SK-N-SH (cell line): ENCODE data around the gene GAL. TPM values are rescaled to one million over a fixed set of nuclear protein-coding genes. Genes with fewer than 3 reads are reported as not detected.

Experiments used
- CTCF ChIA-PET: fragments of 300-600, 350-600 bp; formaldehyde crosslinking; extraction: SDS; loops from one replicate; lab custom pipeline; 2021; lab: Yijun Ruan, JAX
- POLR2A ChIA-PET: fragments of 350-600 bp; sonication (Branson Sonifier 250); formaldehyde crosslinking; extraction: SDS; loops from one replicate; lab custom pipeline; 2020; ENCODE audit warnings: antibody characterized with exemption, inconsistent platforms; lab: Yijun Ruan, JAX
- DNase-seq: peaks from one replicate; pipeline ENCODE4 v3.0.0; 2012
- H2AFZ ChIP-seq: fragments of 200-600 bp; sonication (generic); 2 replicates; pipeline ENCODE4 v1.8.1; 2016; ENCODE audit warnings: antibody characterized with exemption, mild to moderate bottlenecking, low read depth
- H3F3A ChIP-seq: fragments of 200-600 bp; sonication (generic); replicated peaks from 2 replicates; pipeline ENCODE3; 2016; ENCODE audit warnings: antibody characterized with exemption, mild to moderate bottlenecking; ENCODE audit not compliant: insufficient read depth
- H3K27ac ChIP-seq, 2 experiments: fragments of 200-500 bp in 1 of 2; fragments of 200-600 bp in 1 of 2; sonication (Bioruptor generic) in 1 of 2; sonication (generic), shearing (Covaris generic) in 1 of 2; 2 replicates each; pipeline versions ENCODE4 v1.5.1 to v1.6.1; 2014 to 2016; ENCODE audit warnings: low read depth in 2 of 2, inconsistent platforms in 1 of 2, low read length in 1 of 2, mild to moderate bottlenecking in 1 of 2, mixed read lengths in 1 of 2
- H3K27me3 ChIP-seq: fragments of 200-600 bp; sonication (generic), shearing (Covaris generic); 2 replicates; pipeline ENCODE4 v1.6.1; 2016; ENCODE audit warnings: mixed run types; ENCODE audit not compliant: insufficient read depth
- H3K36me3 ChIP-seq, 2 experiments: fragments of 200-500 bp in 1 of 2; fragments of 200-600 bp in 1 of 2; sonication (Bioruptor generic) in 1 of 2; sonication (generic) in 1 of 2; replicated peaks in 1 of 2; 2 replicates each; pipeline versions ENCODE3 to v1.5.1; 2014 to 2016; ENCODE audit warnings: low read length in 1 of 2, mild to moderate bottlenecking in 1 of 2; ENCODE audit not compliant: insufficient read depth in 2 of 2, control insufficient read depth in 1 of 2
- H3K4me1 ChIP-seq, 2 experiments: fragments of 200-500 bp in 1 of 2; fragments of 200-600 bp in 1 of 2; sonication (Bioruptor generic) in 1 of 2; sonication (generic), shearing (Covaris generic) in 1 of 2; 2 replicates each; pipeline versions ENCODE4 v1.5.1 to v1.6.1; 2014 to 2016; ENCODE audit warnings: low read depth in 1 of 2, low read length in 1 of 2, mixed run types in 1 of 2; ENCODE audit not compliant: insufficient read depth in 2 of 2, control insufficient read depth in 1 of 2
- H3K4me2 ChIP-seq: fragments of 200-600 bp; sonication (generic), shearing (Covaris generic); 2 replicates; pipeline ENCODE4 v1.6.1; 2017; ENCODE audit warnings: mixed run types
- H3K4me3 ChIP-seq, 2 experiments: fragments of 200-500 bp in 1 of 2; fragments of 200-600 bp in 1 of 2; sonication (Bioruptor generic) in 1 of 2; sonication (generic), shearing (Covaris generic) in 1 of 2; 2 replicates each; pipeline versions ENCODE4 v1.5.1 to v1.8.1; 2014 to 2016; ENCODE audit warnings: low read depth in 2 of 2, inconsistent platforms in 1 of 2, low read length in 1 of 2, mild to moderate bottlenecking in 1 of 2, mixed read lengths in 1 of 2, moderate library complexity in 1 of 2
- H3K79me2 ChIP-seq: fragments of 200-600 bp; sonication (generic); 2 replicates; pipeline ENCODE4 v1.8.1; 2017; ENCODE audit warnings: mild to moderate bottlenecking; ENCODE audit not compliant: insufficient read depth
- H3K9ac ChIP-seq: fragments of 200-600 bp; sonication (generic); 2 replicates; pipeline ENCODE4 v1.6.1; 2017; ENCODE audit warnings: mixed run types
- H3K9me2 ChIP-seq: fragments of 200-600 bp; sonication (generic); 2 replicates; pipeline ENCODE4 v1.6.1; 2017; ENCODE audit warnings: mixed run types
- H3K9me3 ChIP-seq: fragments of 200-600 bp; sonication (generic); 2 replicates; pipeline ENCODE4 v1.6.1; 2017; ENCODE audit warnings: mixed run types, mild to moderate bottlenecking, moderate library complexity
- H4K20me1 ChIP-seq: fragments of 200-600 bp; sonication (generic); 2 replicates; pipeline ENCODE4 v1.6.1; 2017; ENCODE audit warnings: mild to moderate bottlenecking, mixed run types; ENCODE audit not compliant: insufficient read depth
- EP300 ChIP-seq, 2 experiments: IDR thresholded peaks; 2 replicates each; pipeline versions ENCODE4 v1.4.0 to v1.6.1; 2012; ENCODE audit warnings: borderline replicate concordance in 1 of 2, low read depth in 1 of 2, low read length in 1 of 2
- FOXJ3 ChIP-seq: sonication (generic); formaldehyde crosslinking; IDR thresholded peaks from 2 replicates; pipeline ENCODE4 v1.5.1; 2020; ENCODE audit warnings: mild to moderate bottlenecking, missing genetic modification reagents
- FOXM1 ChIP-seq: IDR thresholded peaks from 2 replicates; pipeline ENCODE4 v1.4.0; 2012; ENCODE audit warnings: low read depth, mild to moderate bottlenecking
- GABPA ChIP-seq: IDR thresholded peaks from 2 replicates; pipeline ENCODE4 v1.4.0; 2012; ENCODE audit warnings: low read depth, mild to moderate bottlenecking
- NFIC ChIP-seq: IDR thresholded peaks from 2 replicates; pipeline ENCODE4 v1.4.0; 2012; ENCODE audit warnings: borderline replicate concordance
- NRF1 ChIP-seq: IDR thresholded peaks from 2 replicates; pipeline ENCODE4 v1.6.1; 2012; ENCODE audit warnings: low read depth, mild to moderate bottlenecking, low read length
- POLR2AphosphoS5 ChIP-seq: IDR thresholded peaks from 2 replicates; pipeline ENCODE4 v1.6.1; 2012; ENCODE audit warnings: low read depth, low read length
- RAD21 ChIP-seq: IDR thresholded peaks from 2 replicates; pipeline ENCODE4 v1.6.1; 2012; ENCODE audit warnings: mild to moderate bottlenecking, low read length
- RCOR1 ChIP-seq: fragments of 150-350 bp; IDR thresholded peaks from 2 replicates; pipeline ENCODE4 v1.6.1; 2017; ENCODE audit warnings: antibody characterized with exemption, low read length
- REST ChIP-seq: IDR thresholded peaks from 2 replicates; pipeline ENCODE4 v1.6.1; 2012; ENCODE audit warnings: mild to moderate bottlenecking, low read depth, low read length, moderate library complexity
- SIN3A ChIP-seq: IDR thresholded peaks from 2 replicates; pipeline ENCODE4 v1.6.1; 2012; ENCODE audit warnings: low read depth, mild to moderate bottlenecking, low read length, moderate library complexity, borderline replicate concordance
- SMC3 ChIP-seq: IDR thresholded peaks from 2 replicates; pipeline ENCODE4 v1.6.1; 2012; ENCODE audit warnings: low read depth, low read length, improper control_type of control experiment
- TEAD4 ChIP-seq: IDR thresholded peaks from 2 replicates; pipeline ENCODE4 v1.4.0; 2012; ENCODE audit warnings: mild to moderate bottlenecking, borderline replicate concordance; ENCODE audit not compliant: insufficient read depth
- USF1 ChIP-seq: IDR thresholded peaks from 2 replicates; pipeline ENCODE4 v1.4.0; 2012; ENCODE audit warnings: low read depth, borderline replicate concordance
- USF2 ChIP-seq: fragments of 150-350 bp; IDR thresholded peaks from 2 replicates; pipeline ENCODE4 v1.6.1; 2017; ENCODE audit warnings: antibody characterized with exemption, low read length, low read depth, borderline replicate concordance
- ZBTB33 ChIP-seq: IDR thresholded peaks from 2 replicates; pipeline ENCODE4 v1.4.0; 2012; ENCODE audit warnings: low read depth, borderline replicate concordance
- WGBS: methylation state at CpG from one replicate; pipeline ENCODE4 v1.1.6; 2017; ENCODE audit warnings: low lambda C conversion rate; 5-methylcytosine and 5-hydroxymethylcytosine counted together
- polyA plus RNA-seq, 3 experiments: library from polyadenylated mRNA; depleted of rRNA; stranded (reverse); fragments of >200 nt; gene quantifications; 2 replicates each; pipeline ENCODE4 v1.2.3, GENCODE V29; 2012

The GAL gene
- polyA plus RNA-seq, 1 of the 3 experiments (the other 2 are of a cell fraction) = 1.8 TPM

GRCh38 chr11:68707527-68707926, 23.2 kb downstream of the GAL start (continued):
- TF ChIP-seq ZBTB33 = no peak
- TF ChIP-seq GABPA = no peak
- TF ChIP-seq, all 33 proteins: peak for 0

GRCh38 chr11:68709062-68709461, 24.7 kb downstream of the GAL start:
- peaks cover 0 to 9% of the 10 kb centered on the region in 2 experiments; a peak in 1 of 4 replicates for H3K4me1 ChIP-seq
- H3K9me3 ChIP-seq = no peaks in the 10 kb centered on the region
- no peaks in the 10 kb centered on the region for H3K36me3 ChIP-seq
- no peak overlapping the region for H3K4me3 ChIP-seq
- CTCF ChIA-PET = no interaction called here
- WGBS = 81% methylated on average over 7 of the region's 12 CpGs
- no peak overlapping the region for H3K27ac ChIP-seq
- H2AFZ ChIP-seq = no peak overlapping the region
- no peak for DNase-seq
- H3K4me2 ChIP-seq = no peak overlapping the region
- no peaks in the 10 kb centered on the region for H4K20me1 ChIP-seq
- no peaks in the 10 kb centered on the region for H3K27me3 ChIP-seq
- TF ChIP-seq EP300 (IDR thresholded peaks at IDR 0.05; ENCODE audit: borderline replicate concordance in 1 of 2, low read depth in 1 of 2, low read length in 1 of 2) (no peak), FOXM1 (no peak), NRF1 (no peak), FOXJ3 (CRISPR knock-in tag) (no peak), REST (no peak), ZBTB33 (no peak), SIN3A (no peak), RCOR1 (no peak), RAD21 (no peak), USF2 (no peak), USF1 (no peak), POLR2AphosphoS5 (no peak), SMC3 (no peak), TEAD4 (no peak), NFIC (no peak)
- no peaks in the 10 kb centered on the region for H3F3A ChIP-seq
- H3K79me2 ChIP-seq = no peaks in the 10 kb centered on the region
- POLR2A ChIA-PET = no interaction called here
- H3K9ac ChIP-seq = no peak overlapping the region
- no peaks in the 10 kb centered on the region for H3K9me2 ChIP-seq
